Fibroblast of lung (primary cell): Measurements from ENCODE around the gene SLC17A4.

ENCODE experiments used
- CTCF ChIP-seq, 2 donors: IDR thresholded peaks in 1 of 2; conservative IDR thresholded peaks in 1 of 2; 1 replicate in 1 of 2; 2 replicates in 1 of 2; pipeline ENCODE4 v1.5.1; 2011 to 2012; ENCODE audit warnings: low read length in 2 of 2, control low read depth in 1 of 2, inconsistent platforms in 1 of 2, low read depth in 1 of 2, mild to moderate bottlenecking in 1 of 2
- EZH2 ChIP-seq: IDR thresholded peaks from 2 replicates; pipeline ENCODE4 v1.5.1; 2012; ENCODE audit warnings: low read length, control low read depth, mild to moderate bottlenecking; ENCODE audit errors: missing control alignments

- TF ChIP-seq CTCF (conservative IDR thresholded peaks at IDR 0.05 in 1 of 2, IDR thresholded peaks at IDR 0.05 in 1 of 2; ENCODE audit: low read depth in 1 of 2, low read length in 2 of 2) = no peak
- TF ChIP-seq EZH2 = no peak
Observed at GRCh38 chr6:25746968-25747367, 7.6 kb upstream of the SLC17A4 start.
